Activated naive CD4-positive, alpha-beta T cell treated with anti-CD3 and anti-CD28 coated beads, Interleukin-2, amount 50 U/mL, for 72 hours (primary cell): ENCODE results near the gene RUFY4. TPM values are rescaled to one million over a fixed set of nuclear protein-coding genes. Genes with fewer than 3 reads are reported as not detected.
"Not testable (repeated sequence)": the region's sequence is repeated elsewhere in the genome, so short reads cannot be mapped to it uniquely, and the experiment has no call there.

Experiments
- ATAC-seq, 2 donors: fragments of 150-1000 bp; cut with Tn5 transposase; 2 replicates each; pipeline ENCODE4 v1.10.0; 2021; ENCODE audit warnings: mild to moderate bottlenecking in 2 of 2, moderate library complexity in 2 of 2
- DNase-seq, 2 donors: peaks; one replicate each; pipeline ENCODE4 v3.0.0; 2021 to 2022; ENCODE audit warnings: low spot score in 2 of 2
- H3K27ac Mint-ChIP-seq, 2 donors: one replicate each; pipeline ENCODE4 v1.8.0; 2022; ENCODE audit warnings: mild to moderate bottlenecking in 2 of 2, mixed read lengths in 2 of 2
- H3K36me3 Mint-ChIP-seq, 2 donors: one replicate each; pipeline ENCODE4 v1.8.0; 2022; ENCODE audit warnings: mixed read lengths in 2 of 2
- H3K9me3 Mint-ChIP-seq, 2 donors: one replicate each; pipeline ENCODE4 v1.8.0; 2022; ENCODE audit warnings: mixed read lengths in 2 of 2
- total RNA-seq, 2 donors: library from RNA; stranded (reverse); gene quantifications; one replicate each; pipeline ENCODE4 v1.2.3, GENCODE V29; 2022

RUFY4 gene, protein sequence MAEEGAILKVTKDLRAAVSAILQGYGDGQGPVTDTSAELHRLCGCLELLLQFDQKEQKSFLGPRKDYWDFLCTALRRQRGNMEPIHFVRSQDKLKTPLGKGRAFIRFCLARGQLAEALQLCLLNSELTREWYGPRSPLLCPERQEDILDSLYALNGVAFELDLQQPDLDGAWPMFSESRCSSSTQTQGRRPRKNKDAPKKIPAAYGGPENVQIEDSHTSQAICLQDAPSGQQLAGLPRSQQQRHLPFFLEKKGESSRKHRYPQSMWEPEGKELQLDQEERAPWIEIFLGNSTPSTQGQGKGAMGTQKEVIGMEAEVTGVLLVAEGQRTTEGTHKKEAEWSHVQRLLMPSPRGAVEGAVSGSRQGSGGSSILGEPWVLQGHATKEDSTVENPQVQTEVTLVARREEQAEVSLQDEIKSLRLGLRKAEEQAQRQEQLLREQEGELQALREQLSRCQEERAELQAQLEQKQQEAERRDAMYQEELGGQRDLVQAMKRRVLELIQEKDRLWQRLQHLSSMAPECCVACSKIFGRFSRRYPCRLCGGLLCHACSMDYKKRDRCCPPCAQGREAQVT
- 1 to 10 TPM; 3.2 to 5.1 TPM for total RNA-seq

DNA sequence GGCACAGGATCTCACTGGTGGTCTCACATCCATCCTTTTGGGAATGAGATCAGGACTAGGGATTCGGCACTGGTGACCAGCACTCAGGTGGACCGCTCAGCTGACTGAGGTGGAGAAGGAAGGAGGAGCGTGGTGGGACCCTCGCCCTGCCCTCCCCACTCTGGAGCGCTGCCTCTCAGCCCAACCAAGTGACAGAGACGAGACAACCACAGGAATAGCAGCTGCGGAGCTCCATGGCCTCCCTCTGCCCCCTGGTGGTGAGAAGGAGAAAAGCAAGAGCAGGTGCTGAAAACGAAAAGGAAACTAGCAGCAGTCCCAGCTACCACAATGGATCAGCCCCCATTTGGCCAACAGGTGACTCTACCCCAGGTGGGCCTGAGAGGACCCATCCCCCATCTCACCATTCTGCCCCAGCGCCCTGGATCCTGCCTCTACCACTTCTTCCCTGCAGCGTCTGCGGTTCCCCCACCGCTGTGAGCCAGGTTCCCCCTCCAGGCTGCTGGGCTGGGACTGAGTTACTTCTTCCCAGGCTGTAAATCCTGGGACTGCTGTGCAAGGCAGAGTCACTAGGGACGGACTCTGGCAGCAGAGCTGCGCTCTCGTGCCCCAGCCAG lies at the start of gene RUFY4:
TSS of gene RUFY4 (plus strand) at position 533 of the 614 bp plus-strand sequence. CDS start 1,353 bp downstream, outside the sequence.
- not testable (repeated sequence) for H3K9me3 Mint-ChIP-seq
- peak within 1 kb of the TSS; percentile 30 to 66 for H3K27ac Mint-ChIP-seq
- peak; percentile 72 to 84 for ATAC-seq

DNA sequence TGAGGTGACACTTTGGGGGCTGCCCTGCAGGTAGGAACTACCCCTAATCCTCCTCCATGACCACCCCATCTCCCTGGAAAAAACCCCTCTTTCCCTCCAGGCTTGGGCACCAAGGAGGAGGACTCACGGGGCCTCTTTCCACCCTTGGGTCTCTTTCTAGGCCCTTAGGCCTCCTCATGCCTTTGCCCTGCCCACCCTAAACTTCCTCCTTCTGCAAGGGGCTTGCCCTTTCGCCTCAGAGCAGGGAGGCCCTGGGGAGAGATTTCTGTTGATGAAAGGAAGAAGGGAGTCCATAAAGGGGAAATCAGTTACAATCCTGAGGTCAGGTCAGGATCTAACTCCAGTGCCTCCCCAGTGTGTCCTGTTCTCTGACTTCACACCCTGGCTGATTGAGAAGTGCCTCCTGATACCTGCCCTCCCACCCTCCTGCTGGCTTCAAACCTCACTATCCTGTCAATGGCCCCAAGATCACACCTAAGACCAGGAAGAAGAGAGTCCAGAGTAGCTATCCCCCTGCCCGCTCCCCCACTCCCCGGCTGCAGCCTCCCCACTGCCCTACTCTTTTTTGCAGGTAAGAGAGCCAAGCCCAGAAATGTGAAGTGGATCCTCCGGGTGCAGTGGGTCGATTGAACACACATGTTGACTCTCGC lies 49.5 kb upstream of the RUFY4 start:
- no peak for ATAC-seq
- no peak overlapping the region for H3K27ac Mint-ChIP-seq
- DNase-seq, result no peak
- no peaks in the 10 kb centered on the region for H3K36me3 Mint-ChIP-seq
- H3K9me3 Mint-ChIP-seq, result no peaks in the 10 kb centered on the region

More for the DNA sequence above, at the start of gene RUFY4:
- peak; percentile 66 to 67 for DNase-seq
- H3K36me3 Mint-ChIP-seq, result not testable (repeated sequence)

DNA sequence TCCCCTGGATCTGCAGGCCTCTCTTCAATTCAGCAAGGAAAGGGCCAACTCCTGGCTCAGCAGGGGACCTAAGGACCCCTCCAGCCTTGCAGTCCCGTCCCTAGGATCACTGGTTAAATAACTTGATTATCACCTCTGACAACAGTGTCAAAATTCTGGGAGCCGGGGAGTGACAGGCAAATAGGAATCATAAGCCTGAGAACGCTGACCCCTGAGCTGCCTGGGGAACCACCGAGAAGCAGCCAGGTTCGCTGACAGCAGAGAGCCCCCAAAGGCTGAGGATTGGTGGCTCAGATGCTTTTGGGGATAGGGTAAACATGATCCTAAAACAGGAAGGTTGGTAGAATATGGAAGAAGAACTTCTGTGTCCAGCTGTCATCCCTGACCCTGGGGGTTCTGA lies 48.8 kb upstream of the RUFY4 start:
- Mint-ChIP-seq H3K36me3 (no peaks in the 10 kb centered on the region), H3K27ac (no peak overlapping the region), H3K9me3 (no peaks in the 10 kb centered on the region)
- no peak for DNase-seq
- ATAC-seq, result no peak

DNA sequence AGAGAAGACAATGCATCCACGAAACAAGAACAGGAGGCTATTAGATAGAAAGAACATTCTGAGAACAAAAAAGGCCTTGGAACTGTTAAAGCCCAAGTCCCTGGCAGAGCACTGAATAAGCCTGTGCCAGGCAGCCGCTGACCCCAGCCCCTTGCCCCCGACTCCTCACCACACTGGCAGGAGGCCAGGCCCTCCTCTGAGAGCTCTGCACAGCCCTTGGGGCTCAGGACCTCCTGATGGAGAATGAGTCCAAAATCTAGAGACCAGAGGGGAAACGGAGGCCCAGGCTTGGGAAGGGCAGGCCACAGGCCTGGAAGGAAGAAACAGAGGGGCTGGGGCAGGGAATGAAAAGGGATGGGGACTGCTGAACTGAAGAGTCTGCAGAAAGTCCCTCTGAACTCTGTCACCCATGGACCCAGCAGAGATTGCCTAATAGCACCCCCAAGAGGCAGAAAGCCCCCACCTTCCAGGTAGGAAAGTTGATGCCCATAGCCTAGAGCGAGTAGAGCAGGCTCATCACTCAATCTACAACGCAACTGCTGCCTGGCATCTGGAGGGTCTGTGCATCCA lies 48.0 kb upstream of the RUFY4 start:
- Mint-ChIP-seq H3K9me3 (no peaks in the 10 kb centered on the region), H3K36me3 (no peaks in the 10 kb centered on the region), H3K27ac (no peak overlapping the region)
- DNase-seq, result no peak
- no peak for ATAC-seq

DNA sequence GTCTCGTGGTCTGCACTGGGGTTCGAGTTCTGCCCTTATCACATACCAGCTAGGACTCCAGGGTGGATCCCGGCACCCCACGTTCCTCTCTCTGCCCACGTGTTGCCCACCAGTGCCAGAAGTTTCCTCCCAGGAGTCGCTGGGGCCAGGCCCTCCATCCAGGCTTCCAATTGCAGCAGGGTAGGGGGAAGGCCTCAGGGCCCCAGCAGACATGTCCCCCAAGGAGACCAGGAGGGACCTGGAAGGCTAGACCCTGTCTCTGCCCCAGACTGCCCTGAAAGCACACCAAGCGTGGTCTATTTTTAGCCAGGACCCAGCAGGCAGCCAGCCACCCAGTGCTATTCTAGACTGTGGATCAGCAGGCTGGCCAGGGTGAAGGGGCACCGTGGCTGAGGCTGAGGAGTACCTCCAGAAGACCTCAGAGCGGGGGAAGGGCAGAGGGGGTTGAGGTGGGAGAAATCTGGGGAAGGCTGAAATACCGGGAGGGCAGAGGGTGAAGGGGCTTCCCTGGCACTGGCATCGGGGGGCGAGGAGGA lies 47.4 kb upstream of the RUFY4 start:
- Mint-ChIP-seq H3K27ac (no peak overlapping the region), H3K36me3 (no peaks in the 10 kb centered on the region), H3K9me3 (no peaks in the 10 kb centered on the region)
- ATAC-seq, result no peak
- DNase-seq, result no peak

DNA sequence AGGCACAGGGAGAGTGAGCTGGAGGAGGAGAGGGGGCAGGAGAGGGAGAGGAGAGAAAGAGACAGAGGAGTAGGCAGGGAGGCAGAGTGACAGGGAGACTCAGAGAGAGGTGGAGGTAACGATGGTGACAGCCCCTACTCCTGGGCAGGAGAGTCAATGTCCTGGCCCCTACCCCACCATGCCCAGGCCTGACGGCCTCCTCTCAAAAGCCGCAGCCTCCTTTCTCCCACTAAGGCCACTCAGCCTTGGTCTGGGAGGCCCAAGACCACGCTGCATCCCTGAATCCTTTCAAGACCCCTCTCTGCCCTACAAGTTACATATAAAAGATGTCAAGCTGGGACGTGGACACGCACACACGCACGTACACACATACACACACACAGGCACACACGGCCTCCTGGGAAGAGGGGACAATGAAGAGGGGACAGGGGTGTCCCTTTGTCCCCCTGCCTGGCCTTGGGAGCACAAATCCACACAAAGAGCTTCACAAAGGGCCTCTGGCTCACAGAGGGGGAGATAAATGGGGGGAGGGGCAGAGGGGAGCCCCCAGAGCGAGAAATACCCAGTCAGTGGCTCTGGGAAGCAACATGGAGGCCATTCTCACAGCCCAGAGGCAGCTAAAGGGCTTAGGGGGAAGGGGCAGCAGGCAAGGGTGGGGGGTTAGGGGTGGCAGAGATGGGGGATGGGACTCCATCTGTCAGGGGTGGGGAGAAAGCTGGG lies 46.8 kb upstream of the RUFY4 start:
- no peak for ATAC-seq
- H3K27ac Mint-ChIP-seq, result no peak overlapping the region
- no peaks in the 10 kb centered on the region for H3K36me3 Mint-ChIP-seq
- no peaks in the 10 kb centered on the region for H3K9me3 Mint-ChIP-seq
- DNase-seq, result peak in 1 of 2 donors; percentile 41

DNA sequence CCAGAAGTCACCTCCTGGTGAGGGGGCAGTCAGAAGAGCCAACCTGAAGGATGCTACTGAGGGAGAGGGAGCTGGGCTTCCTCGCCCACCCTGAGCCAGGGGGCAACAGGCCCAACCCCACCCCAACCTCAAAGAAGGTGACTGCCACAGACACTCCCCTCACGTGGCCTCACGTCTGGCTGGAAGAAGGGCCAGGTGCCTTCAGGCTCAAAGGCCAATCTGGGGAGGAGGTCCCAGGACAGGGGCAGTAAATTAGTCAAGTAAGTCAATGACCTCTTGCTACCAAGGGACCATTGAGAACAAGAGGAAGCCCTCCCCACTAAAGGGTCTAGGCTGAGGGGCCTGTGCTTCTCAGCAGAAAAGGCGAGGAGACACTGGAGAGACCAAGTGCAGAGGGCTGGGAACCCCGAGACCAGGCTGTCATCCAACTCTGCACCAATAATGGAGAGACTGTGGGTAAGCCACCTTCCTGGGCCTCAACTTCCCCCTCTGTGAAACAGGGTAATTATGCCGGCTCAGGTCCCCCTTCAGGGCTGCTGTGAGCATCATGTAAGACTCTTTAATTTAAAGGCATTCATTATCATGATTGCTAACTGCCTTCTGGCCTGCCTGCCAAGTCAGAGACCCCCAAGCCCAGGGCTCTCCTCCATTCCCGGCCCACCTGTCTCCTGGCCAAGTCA lies 46.1 kb upstream of the RUFY4 start:
- no peak overlapping the region for H3K27ac Mint-ChIP-seq
- no peaks in the 10 kb centered on the region for H3K9me3 Mint-ChIP-seq
- ATAC-seq (no peak), DNase-seq (peak in 1 of 2 donors; percentile 50)
- no peaks in the 10 kb centered on the region for H3K36me3 Mint-ChIP-seq

DNA sequence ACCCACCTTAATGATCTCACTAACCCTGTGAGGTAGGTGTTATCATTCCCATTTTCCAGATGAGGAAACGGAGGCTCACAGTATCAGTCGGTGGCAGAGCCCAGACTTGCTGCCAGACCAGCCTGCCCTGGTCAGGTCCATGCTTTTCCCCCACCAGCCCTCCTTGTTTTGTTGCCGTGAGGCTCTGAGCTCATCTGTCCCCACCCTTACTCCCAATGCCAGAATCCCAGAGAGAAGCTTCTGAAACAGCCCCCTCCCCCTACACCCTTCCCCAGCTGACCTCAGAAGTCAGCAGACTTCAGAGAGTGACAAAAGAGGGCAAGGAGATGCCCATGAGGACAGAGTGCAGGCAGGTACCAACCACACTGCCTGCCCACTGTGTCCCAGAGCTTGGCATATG lies 45.4 kb upstream of the RUFY4 start:
- no peak for ATAC-seq
- Mint-ChIP-seq H3K27ac (no peak overlapping the region), H3K9me3 (no peaks in the 10 kb centered on the region), H3K36me3 (no peaks in the 10 kb centered on the region)
- peak in 1 of 2 donors; percentile 25 for DNase-seq

DNA sequence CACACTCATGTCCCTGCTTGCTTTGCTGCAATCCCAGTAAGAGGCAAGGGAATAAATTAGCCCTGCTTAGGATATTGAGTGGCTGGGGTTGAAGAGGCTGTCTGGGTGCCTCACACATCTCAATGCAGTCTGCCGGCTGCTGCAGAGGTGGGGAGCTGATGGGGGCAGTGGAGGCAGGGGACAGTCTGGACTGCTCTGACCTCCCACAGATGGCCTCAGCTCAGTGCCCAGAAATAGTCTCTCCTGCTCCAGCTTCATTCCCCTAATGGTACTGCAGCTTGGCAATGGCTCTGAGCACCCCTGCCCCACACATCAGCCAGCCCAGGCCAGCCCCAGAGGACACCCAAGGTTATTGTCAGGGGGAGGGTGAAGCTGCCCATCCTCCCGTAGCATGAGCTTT lies 44.7 kb upstream of the RUFY4 start:
- no peaks in the 10 kb centered on the region for H3K9me3 Mint-ChIP-seq
- DNase-seq (peak in 1 of 2 donors; percentile 35), ATAC-seq (no peak)
- no peaks in the 10 kb centered on the region for H3K36me3 Mint-ChIP-seq
- H3K27ac Mint-ChIP-seq, result no peak overlapping the region

DNA sequence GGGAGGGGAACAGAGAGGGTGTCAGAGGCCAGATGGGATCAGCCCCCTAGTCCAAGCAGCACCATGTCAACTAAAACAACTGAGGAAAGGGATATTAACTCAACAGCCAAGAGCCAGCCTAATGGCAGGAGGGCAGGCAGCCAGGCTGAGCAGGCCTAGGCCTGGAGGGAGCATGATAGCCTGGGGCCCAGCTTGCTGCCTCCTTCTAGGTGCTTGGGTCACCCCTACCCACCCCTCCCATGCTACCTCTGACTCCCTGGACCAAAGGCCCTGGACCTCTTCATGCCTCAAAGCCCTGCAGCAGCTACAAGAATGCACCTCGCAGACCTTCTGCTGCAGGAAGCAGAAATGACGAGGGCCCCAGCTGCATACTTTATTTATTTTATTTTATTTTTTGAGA lies 44.2 kb upstream of the RUFY4 start:
- no peak for ATAC-seq

DNA sequence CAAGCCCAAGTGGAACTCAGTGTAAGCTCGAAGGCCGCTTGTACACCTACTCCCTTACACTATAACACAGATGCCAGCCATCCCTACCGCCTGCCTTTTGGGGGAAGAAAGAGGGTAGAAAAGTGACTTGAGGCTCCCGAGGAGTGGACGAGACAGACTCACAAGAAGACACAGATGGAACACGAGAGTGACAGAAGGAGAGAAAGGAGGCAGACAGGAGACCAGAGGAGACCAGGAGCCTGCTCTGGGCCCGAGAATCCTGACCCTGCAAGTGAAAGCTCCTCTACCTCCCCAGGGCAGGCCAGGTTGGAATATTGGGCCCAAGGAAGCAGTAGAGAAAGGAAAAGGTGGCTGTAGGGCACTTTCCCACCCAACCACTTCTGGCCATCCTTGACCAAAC lies 42.8 kb upstream of the RUFY4 start:
- ATAC-seq, result no peak
- Mint-ChIP-seq H3K36me3 (no peaks in the 10 kb centered on the region), H3K9me3 (no peaks in the 10 kb centered on the region), H3K27ac (no peak overlapping the region)
- no peak for DNase-seq

More for the DNA sequence above, 44.2 kb upstream of the RUFY4 start:
- Mint-ChIP-seq H3K36me3 (no peaks in the 10 kb centered on the region), H3K9me3 (no peaks in the 10 kb centered on the region), H3K27ac (no peak overlapping the region)
- DNase-seq, result peak in 1 of 2 donors; percentile 25

DNA sequence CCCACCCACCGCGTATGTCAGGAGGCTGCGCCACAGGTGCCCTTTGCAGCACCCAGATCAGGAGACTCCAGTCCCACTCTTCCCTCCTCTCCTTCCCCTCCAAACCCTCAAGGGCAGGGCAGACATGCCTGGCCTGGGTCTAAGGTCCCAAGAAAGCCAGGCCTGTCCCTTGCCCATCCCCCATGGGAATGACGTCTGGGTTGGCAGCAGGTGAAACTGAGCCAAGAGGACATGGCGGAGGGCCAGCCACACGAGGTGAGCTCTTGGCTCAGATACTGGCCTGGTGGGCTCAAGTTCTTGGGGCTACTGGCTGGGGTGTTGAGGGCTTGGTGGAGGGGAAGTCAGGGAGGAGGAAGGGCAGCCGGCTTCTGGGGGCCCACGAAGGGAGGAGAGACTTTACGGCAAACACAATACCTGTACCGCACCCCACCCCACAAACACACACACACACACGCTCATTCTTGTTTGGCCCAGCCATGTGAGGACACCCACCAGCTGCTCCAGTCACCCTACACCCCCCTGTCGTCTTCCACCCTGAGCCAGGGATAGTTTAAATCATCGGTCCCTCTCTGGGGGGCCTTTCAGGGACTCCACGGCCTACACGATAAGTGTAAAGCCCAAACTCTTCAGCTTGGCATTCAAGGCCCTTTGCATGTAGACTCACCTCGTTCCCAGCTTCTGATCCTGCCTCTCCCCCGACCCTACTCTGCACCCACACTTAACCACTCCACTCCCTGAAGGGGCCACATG lies 42.2 kb upstream of the RUFY4 start:
- H3K9me3 Mint-ChIP-seq, result no peaks in the 10 kb centered on the region
- DNase-seq (peak in 1 of 2 donors; percentile 48), ATAC-seq (no peak)
- H3K36me3 Mint-ChIP-seq, result no peaks in the 10 kb centered on the region
- no peak overlapping the region for H3K27ac Mint-ChIP-seq

DNA sequence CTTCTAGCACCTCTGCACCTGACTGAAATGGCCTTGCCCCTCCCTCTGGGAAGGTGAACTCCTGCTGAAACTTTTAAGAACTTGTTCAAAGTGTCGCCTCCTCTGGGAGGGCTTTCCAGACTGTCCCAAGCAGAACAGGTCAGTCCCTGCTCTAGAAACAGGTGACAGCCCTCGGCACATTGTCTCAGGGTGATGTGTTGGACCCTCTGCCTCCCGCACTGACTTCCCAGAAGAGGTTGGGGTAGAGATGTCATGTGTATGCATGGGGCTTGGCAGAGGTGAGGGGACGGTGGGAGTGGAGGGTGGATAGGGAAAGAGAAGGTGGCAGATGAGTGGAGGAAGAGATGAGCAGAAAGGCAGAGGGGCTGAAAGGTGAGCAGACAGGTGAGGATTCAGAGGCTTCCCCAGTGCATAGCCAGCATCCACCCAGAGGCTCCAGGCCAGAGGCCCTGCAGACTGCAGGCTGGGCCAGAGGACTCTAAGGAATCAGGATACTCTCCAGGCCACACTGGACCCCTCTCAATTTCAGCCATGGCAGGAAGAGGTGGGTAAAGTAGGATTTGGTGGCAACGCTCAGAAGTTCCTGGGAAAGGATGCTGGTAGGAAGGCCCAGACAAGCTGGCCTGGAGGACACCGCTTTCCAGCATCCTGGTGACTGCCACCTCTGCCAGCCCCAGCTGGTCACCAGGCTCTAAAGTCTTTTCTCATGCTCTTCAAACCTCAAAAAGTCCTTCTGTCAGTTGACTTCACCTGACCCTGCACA lies 41.4 kb upstream of the RUFY4 start:
- DNase-seq (peak in 1 of 2 donors; percentile 50), ATAC-seq (no peak)
- H3K36me3 Mint-ChIP-seq, result no peaks in the 10 kb centered on the region
- no peaks in the 10 kb centered on the region for H3K9me3 Mint-ChIP-seq
- peak overlapping the region in 1 of 2 donors; percentile 52 for H3K27ac Mint-ChIP-seq

DNA sequence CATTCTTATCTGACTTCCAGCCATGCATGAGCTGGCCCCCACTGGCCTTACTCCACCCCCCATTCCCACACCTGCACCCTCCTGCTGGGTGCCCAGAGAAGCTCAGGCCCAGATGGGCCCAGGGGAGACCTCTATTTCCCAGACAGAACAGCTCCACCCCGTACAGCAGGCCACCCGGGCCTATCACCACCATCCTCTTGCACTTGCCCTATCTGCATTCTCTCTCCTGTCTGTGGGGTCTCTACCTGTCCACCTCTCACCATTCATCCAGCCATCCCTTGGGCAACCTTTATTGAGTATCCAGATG lies 40.9 kb upstream of the RUFY4 start:
- ATAC-seq, result no peak
- Mint-ChIP-seq H3K9me3 (no peaks in the 10 kb centered on the region), H3K27ac (peak overlapping the region in 1 of 2 donors; percentile 52)

More for the DNA sequence above, 40.9 kb upstream of the RUFY4 start:
- H3K36me3 Mint-ChIP-seq, result no peaks in the 10 kb centered on the region
- no peak for DNase-seq
